Measurements from ENCODE around the gene CTDNEP1. TPM values are rescaled to one million over a fixed set of nuclear protein-coding genes. Genes with fewer than 3 reads are reported as not detected.

Gene CTDNEP1
- total and polyA plus RNA-seq, 9 donors: 43.4 to 181 (median 162) TPM

DNA sequence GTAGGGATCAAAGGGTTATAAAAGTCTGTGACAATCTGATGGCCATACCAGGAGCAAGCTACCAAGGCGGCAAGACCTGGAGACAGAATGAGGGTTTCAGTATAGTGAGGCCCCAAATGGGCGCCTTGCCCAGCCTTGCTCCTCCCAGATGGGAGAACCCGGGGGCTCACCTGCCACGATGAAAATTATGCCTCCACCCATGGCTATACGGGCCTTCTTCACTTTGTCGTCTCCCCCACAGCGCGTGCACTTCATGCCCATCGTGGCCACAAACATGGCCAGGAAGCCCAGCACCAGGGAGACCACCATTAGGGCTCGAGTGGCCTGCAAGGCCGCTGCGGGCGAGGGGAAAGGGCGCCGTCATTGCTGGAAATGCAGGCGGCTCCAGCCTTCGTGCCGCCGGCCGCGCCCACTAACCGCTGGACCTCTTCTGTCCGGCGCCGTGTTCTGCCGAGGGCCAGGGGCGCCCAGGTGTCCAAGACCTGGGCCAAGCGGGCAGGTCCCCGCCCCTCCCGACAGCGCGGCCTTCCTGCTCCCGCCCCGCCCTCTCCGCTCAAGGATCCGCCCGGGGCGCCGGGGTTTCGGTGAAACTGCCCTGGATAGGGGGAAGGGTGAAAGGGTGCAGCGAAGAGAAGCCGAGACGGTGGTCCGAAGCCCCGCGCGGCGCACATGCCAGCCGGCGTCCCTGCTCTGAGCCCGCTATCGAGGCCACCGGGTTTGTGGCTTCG, 9.3 kb upstream of the CTDNEP1 start:
- H3K27me3 ChIP-seq (ENCODE audit: control insufficient read depth, insufficient read depth, low read length): peaks cover 52% of the 10 kb centered on the region
- no peak overlapping the region for H3K27ac ChIP-seq (ENCODE audit: low read length)

DNA sequence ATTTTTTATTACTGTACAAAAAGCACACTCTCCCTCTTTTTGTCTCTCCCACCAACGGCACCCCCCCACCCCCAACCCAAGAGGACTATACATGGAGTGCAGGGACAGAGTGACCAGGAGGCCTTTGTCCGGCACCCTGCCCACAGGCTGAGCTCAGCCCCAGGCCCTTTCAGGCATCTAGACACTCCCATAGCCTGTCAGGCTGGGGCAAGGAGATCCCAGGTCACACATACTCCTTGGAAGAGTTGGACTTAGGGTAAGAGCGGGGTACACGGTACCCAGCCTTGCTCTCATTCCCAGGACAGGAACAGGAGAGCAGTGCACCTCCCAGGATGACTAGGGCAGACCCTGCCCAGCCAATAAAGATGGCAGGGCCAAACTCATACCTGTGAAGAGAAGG, 8.6 kb upstream of the CTDNEP1 start:
- 85% methylated on average over 3 of the region's 4 CpGs for WGBS (ENCODE audit: insufficient coverage)
- Histone ChIP-seq H3K4me1 (ENCODE audit: control insufficient read depth, insufficient read depth, low read length) (peaks cover 24% of the 10 kb centered on the region), H3K9me3 (replicated peaks; ENCODE audit: control insufficient read depth, low read depth, low read length) (no peaks in the 10 kb centered on the region), H3K4me3 (ENCODE audit: low read length) (no peak overlapping the region), H3K27me3 (ENCODE audit: control insufficient read depth, insufficient read depth, low read length) (peaks cover 47% of the 10 kb centered on the region), H3K27ac (ENCODE audit: low read length) (no peak overlapping the region), H3K36me3 (ENCODE audit: control insufficient read depth, insufficient read depth, low read length) (peaks cover 42% of the 10 kb centered on the region)
- DNase-seq: no peak

More for the DNA sequence above, 9.3 kb upstream of the CTDNEP1 start:
- Histone ChIP-seq H3K9me3 (replicated peaks; ENCODE audit: control insufficient read depth, low read depth, low read length) (no peaks in the 10 kb centered on the region), H3K4me3 (ENCODE audit: low read length) (peak overlapping the region; percentile 41), H3K36me3 (ENCODE audit: control insufficient read depth, insufficient read depth, low read length) (peaks cover 37% of the 10 kb centered on the region), H3K4me1 (ENCODE audit: control insufficient read depth, insufficient read depth, low read length) (peaks cover 24% of the 10 kb centered on the region)
- no peak for DNase-seq
- WGBS (ENCODE audit: insufficient coverage): 5% methylated on average over 52 of the region's 54 CpGs

DNA sequence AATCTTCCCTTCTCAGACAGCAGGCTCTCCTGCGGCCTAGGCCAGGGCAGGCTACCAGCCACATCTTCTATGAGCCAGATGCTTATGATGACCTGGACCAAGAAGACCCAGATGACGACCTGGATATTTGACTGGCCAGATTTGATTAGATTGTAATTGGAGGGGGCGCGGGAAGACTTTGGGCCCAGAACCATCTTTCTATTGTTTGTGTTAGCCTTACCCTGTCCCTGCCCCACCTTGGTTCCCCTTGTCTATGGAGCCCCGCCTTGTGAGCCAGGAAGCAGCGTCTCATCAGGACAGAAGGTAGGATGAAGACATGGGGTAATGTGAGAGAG, 8.0 kb upstream of the CTDNEP1 start:
- H3K4me3 ChIP-seq (ENCODE audit: low read length): no peak overlapping the region
- peaks cover 47% of the 10 kb centered on the region for H3K36me3 ChIP-seq (ENCODE audit: control insufficient read depth, insufficient read depth, low read length)
- H3K27ac ChIP-seq (ENCODE audit: low read length): no peak overlapping the region
- no peak for DNase-seq
- H3K4me1 ChIP-seq (ENCODE audit: control insufficient read depth, insufficient read depth, low read length): peaks cover 24% of the 10 kb centered on the region
- WGBS (ENCODE audit: insufficient coverage): 100% methylated on average over 1 of the region's 6 CpGs
- no peaks in the 10 kb centered on the region for H3K9me3 ChIP-seq (replicated peaks; ENCODE audit: control insufficient read depth, low read depth, low read length)
- H3K27me3 ChIP-seq (ENCODE audit: control insufficient read depth, insufficient read depth, low read length): peaks cover 43% of the 10 kb centered on the region

DNA sequence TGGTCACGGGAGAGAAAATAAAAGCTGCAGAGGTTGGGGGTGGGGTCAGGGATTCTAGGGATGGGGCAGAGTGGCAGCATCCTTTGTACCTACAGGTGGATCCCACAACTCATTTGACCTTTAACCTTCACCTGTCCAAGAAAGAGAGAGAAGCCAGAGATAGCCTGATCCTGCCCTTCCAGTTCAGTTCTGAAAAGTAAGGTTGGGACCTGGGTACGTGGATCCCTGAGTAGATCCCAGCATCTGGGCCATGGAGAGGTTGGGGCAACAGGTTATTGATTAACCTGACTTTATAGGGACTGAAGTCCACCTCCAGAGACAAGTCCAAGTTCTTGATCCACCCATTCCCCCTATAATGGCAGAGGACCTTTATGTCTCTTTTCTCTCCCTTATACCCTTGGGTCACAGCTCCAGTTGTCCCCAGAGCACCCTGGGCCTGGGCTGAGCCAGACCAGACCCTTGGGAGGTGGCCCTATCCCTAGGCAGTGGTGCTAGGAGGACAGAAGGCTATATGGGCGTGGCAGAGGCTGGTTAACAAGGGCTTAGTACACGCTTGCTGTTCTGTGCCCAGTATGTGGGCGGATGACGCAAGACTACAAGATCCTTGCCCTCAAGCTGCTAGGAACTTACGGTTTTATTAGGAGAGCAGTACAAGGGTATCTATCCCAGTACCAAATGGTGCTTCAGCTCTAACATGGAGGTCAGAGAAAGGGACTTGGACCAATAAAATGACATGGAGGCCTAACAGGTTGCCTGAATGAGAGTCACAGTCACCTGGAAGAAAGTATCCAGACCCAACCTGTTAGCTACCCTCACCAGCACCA, 7.4 kb upstream of the CTDNEP1 start:
- H3K4me1 ChIP-seq (ENCODE audit: control insufficient read depth, insufficient read depth, low read length): peaks cover 24% of the 10 kb centered on the region
- no peaks in the 10 kb centered on the region for H3K9me3 ChIP-seq (replicated peaks; ENCODE audit: control insufficient read depth, low read depth, low read length)
- no peak overlapping the region for H3K27ac ChIP-seq (ENCODE audit: low read length)
- peak; percentile 7 for DNase-seq
- 94% methylated on average over 6 of the region's 7 CpGs for WGBS (ENCODE audit: insufficient coverage)
- H3K4me3 ChIP-seq (ENCODE audit: low read length): no peak overlapping the region
- H3K36me3 ChIP-seq (ENCODE audit: control insufficient read depth, insufficient read depth, low read length): peaks cover 52% of the 10 kb centered on the region
- peaks cover 39% of the 10 kb centered on the region for H3K27me3 ChIP-seq (ENCODE audit: control insufficient read depth, insufficient read depth, low read length)

DNA sequence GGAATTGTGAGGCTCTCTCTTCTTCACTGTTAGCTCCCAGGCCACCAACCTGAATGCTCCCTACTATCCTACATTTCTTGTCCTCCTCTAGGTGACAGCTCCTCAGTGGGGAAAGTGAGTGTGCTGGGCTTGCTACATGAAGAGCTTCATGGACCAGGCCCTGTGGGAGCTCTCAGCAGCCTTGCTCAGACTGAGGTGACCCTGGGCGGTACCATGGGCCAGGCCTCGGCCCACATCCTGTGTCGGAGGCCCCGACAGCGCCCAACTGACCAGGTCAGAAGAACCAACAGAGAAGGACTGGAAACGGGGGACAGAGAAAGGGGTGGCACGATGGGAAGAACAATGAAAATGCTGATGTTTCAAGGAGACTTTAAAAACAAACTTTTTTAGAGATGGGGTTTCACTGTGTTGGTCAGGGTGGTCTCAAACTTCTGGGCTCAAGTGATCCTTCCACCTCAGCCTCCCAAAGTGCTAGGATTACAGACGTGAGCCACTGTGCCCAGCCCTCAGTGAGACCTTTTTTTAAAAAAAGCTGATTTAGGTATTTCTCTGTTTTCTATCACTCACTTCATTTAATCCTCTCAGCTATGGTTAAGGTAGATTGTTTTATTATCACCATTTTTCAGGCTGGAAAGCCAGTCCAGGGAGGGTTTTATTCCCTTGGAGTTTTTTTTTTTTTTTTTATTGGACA, 5.4 kb upstream of the CTDNEP1 start:
- H3K4me1 ChIP-seq (ENCODE audit: control insufficient read depth, insufficient read depth, low read length): peaks cover 16% of the 10 kb centered on the region
- no peaks in the 10 kb centered on the region for H3K9me3 ChIP-seq (replicated peaks; ENCODE audit: control insufficient read depth, low read depth, low read length)
- no peak for DNase-seq
- peaks cover 19% of the 10 kb centered on the region for H3K27me3 ChIP-seq (ENCODE audit: control insufficient read depth, insufficient read depth, low read length)
- peaks cover 53% of the 10 kb centered on the region for H3K36me3 ChIP-seq (ENCODE audit: control insufficient read depth, insufficient read depth, low read length)
- whole genome bisulfite sequencing (ENCODE audit: insufficient coverage): 85% methylated on average over 2 of the region's 8 CpGs
- no peak overlapping the region for H3K4me3 ChIP-seq (ENCODE audit: low read length)
- no peak overlapping the region for H3K27ac ChIP-seq (ENCODE audit: low read length)

DNA sequence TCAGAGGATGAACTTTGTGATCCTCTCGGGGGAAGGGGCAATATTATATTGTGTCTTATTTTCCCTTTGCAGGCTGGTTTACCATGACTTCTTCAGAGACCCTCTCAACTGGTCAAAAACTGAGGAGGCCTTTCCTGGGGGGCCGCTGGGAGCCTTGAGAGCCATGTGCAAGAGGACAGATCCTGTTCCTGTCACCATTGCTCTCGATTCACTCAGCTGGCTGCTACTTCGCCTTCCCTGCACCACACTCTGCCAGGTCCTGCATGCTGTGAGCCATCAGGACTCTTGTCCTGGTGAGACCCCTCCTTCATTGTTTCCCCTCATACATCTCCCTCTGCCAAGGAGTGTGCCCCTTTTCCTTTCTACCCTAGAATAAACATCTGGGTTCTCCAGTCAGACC, 3.0 kb upstream of the CTDNEP1 start:
- WGBS (ENCODE audit: insufficient coverage): 90% methylated on average over 3 of the region's 4 CpGs
- H3K36me3 ChIP-seq (ENCODE audit: control insufficient read depth, insufficient read depth, low read length): peaks cover 51% of the 10 kb centered on the region
- no peak overlapping the region for H3K27ac ChIP-seq (ENCODE audit: low read length)
- peaks cover 16% of the 10 kb centered on the region for H3K4me1 ChIP-seq (ENCODE audit: control insufficient read depth, insufficient read depth, low read length)
- peak; percentile 4 for DNase-seq
- no peaks in the 10 kb centered on the region for H3K9me3 ChIP-seq (replicated peaks; ENCODE audit: control insufficient read depth, low read depth, low read length)
- H3K4me3 ChIP-seq (ENCODE audit: low read length): no peak overlapping the region
- no peaks in the 10 kb centered on the region for H3K27me3 ChIP-seq (ENCODE audit: control insufficient read depth, insufficient read depth, low read length)

DNA sequence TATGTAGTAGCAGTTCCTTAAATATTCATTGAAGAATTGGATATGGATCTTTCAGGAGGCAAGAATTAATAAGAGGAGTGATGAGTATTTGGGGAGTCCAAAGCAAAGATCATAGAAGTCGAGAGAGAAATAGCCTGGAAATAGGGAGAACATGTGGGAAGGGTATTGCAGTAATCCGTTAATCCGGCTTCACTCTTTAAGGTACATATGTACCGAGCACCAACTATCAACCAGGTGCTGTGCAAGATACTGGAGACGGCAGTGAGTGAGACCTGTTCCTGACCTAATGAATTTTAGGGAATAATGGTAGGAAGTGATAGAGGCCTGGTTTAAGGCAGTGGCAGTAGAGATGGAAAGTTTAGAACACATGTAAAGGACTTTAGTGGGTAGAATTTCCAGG, 1.5 kb upstream of the CTDNEP1 start:
- peak overlapping the region; percentile 99 for H3K27ac ChIP-seq (ENCODE audit: low read length)
- 75% methylated on average over 5 of the region's 5 CpGs for WGBS (ENCODE audit: insufficient coverage)
- peak overlapping the region; percentile 76 for H3K4me3 ChIP-seq (ENCODE audit: low read length)
- peaks cover 28% of the 10 kb centered on the region for H3K4me1 ChIP-seq (ENCODE audit: control insufficient read depth, insufficient read depth, low read length)
- peaks cover 41% of the 10 kb centered on the region for H3K36me3 ChIP-seq (ENCODE audit: control insufficient read depth, insufficient read depth, low read length)
- no peaks in the 10 kb centered on the region for H3K27me3 ChIP-seq (ENCODE audit: control insufficient read depth, insufficient read depth, low read length)
- peak; percentile 9 for DNase-seq
- H3K9me3 ChIP-seq (replicated peaks; ENCODE audit: control insufficient read depth, low read depth, low read length): no peaks in the 10 kb centered on the region

DNA sequence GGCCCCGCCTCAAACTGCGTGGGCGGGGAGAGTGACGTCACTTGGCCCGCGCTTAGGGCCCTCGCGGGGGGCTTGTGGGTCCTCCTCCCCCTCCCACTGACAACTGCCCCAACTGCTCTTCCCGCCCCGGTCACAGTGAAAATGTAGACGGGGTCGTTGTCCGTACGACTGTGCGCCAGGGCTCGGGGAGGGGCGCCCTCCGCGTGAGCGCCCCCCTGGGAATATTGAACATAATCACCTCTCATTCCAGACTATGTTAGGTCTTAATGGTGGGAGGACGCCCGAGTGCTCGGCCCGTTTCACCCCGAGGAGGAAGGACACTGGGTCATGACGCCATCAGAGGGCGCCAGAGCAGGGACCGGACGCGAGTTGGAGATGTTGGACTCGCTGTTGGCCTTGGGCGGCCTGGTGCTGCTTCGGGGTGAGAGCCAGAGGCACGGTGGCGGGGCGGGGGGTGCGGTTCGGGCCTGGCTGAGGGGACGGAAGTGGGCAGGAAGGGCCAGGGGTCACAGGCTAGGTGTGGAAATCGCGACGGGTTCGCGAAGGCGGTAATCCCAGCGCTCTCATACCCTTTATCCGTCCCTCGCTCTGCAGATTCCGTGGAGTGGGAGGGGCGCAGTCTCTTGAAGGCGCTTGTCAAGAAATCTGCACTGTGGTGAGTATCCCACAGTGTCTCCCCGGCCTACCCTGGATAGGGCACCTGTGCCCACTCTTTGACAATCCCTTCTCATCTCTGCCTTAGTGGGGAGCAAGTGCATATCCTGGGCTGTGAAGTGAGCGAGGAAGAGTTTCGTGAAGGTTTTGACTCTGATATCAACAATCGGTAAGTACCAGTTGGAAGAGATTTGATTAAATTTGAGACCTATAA, 876 bp upstream of the CTDNEP1 start, which contains the start of gene ELP5:
Gene ELP5 (plus strand): TSS at position 40 of the 868 bp plus-strand sequence. CDS start 336 bp downstream, at position 376.
- Histone ChIP-seq H3K4me3 (ENCODE audit: low read length) (peak within 1 kb of the TSS; percentile 76), H3K36me3 (ENCODE audit: control insufficient read depth, insufficient read depth, low read length) (peaks cover 35% of the 10 kb centered on the region), H3K4me1 (ENCODE audit: control insufficient read depth, insufficient read depth, low read length) (peaks cover 28% of the 10 kb centered on the region), H3K27me3 (ENCODE audit: control insufficient read depth, insufficient read depth, low read length) (no peaks in the 10 kb centered on the region), H3K9me3 (replicated peaks; ENCODE audit: control insufficient read depth, low read depth, low read length) (no peaks in the 10 kb centered on the region), H3K27ac (ENCODE audit: low read length) (peak within 1 kb of the TSS; percentile 99)
- peak; percentile 98 for DNase-seq
- 3% methylated on average over 25 of the region's 55 CpGs for WGBS (ENCODE audit: insufficient coverage)

DNA sequence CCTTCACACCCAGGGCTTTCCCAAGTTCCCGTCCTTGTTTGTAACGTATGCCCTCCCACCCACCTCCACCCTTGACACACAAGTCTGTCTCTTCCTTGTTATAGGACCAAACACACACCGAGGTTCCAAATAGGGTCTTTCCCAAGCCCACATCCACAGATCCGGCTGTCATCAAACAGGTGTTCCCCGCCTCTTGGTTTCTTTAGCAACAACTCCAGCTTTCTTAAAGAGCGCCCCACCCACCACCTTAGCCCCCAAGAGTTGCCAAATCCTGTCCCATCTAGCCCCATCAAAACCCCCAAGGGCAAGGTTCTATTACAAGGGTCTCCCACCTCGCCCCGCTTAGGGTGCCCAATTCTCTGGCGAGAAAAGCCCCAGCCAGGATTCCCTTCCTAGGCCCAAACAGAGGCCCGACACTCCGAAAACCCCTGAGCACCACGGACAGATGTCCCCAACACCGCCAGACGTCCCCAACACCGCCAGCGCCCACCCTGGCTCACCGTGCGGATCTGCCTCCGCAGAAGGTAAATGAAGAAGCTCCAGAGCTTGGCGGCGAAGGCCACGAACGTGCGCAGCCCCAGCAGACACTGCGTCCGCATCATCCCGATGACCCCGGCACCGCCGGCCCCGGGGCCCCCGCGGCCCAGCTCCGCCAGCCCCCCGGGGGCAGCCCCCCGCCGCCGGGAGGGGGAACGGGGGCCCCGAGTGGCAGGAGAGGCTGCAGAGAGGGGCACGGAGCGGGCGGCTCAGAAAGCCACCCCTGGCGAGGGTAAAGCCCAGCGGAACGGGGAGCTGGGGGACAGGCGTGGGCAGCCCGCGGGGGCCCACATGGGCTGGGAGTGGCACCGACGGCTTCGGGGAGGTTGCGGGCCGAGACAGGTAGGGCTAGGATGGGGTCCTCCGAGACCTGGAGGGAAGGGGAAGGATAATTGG, 573 bp downstream of the CTDNEP1 start:
- Histone ChIP-seq H3K27ac (ENCODE audit: low read length) (peak overlapping the region; percentile 99), H3K9me3 (replicated peaks; ENCODE audit: control insufficient read depth, low read depth, low read length) (no peaks in the 10 kb centered on the region), H3K36me3 (ENCODE audit: control insufficient read depth, insufficient read depth, low read length) (peaks cover 33% of the 10 kb centered on the region), H3K27me3 (ENCODE audit: control insufficient read depth, insufficient read depth, low read length) (no peaks in the 10 kb centered on the region), H3K4me1 (ENCODE audit: control insufficient read depth, insufficient read depth, low read length) (peaks cover 28% of the 10 kb centered on the region), H3K4me3 (ENCODE audit: low read length) (peak overlapping the region; percentile 76)
- peak; percentile 62 for DNase-seq
- under 1% methylated on average over 51 of the region's 55 CpGs for WGBS (ENCODE audit: insufficient coverage)
